ENCODE data around the gene TMEM131L.

The TMEM131L gene

GRCh38 chr4:153669838-153670237 lies 203.7 kb downstream of the TMEM131L start:
- DNase-seq, result no peak

- no peak for DNase-seq
Observed at GRCh38 chr4:153676486-153676885, 210.3 kb downstream of the TMEM131L start.

- no peak for DNase-seq
Observed at GRCh38 chr4:153676984-153677383, 210.8 kb downstream of the TMEM131L start.

- no peak for DNase-seq
Observed at GRCh38 chr4:153679486-153679885, 213.3 kb downstream of the TMEM131L start.

GRCh38 chr4:153683763-153684181 lies 217.6 kb downstream of the TMEM131L start:
- DNase-seq, result no peak

- DNase-seq, result peak; percentile 15 to 54 (median 42)
Observed at GRCh38 chr4:153684182-153684970, 218.2 kb downstream of the TMEM131L start, which contains the start of gene TLR2. Gene TLR2, plus strand, starts transcription at chr4:153684280. Its CDS starts 18,628 bp downstream, at chr4:153702908.

- no peak for DNase-seq
Observed at GRCh38 chr4:153684971-153685371, 218.8 kb downstream of the TMEM131L start.

Measured in activated naive CD4-positive, alpha-beta T cell (primary cell).